ENCODE measurements around the gene TOPBP1.

The TOPBP1 gene

GRCh38 chr3:133600572-133601081 lies 61.1 kb downstream of the TOPBP1 start:
- Histone ChIP-seq H2AFZ (ENCODE audit: low read length) (no peak overlapping the region), H3K27me3 (ENCODE audit: insufficient read depth, low read length) (no peaks in the 10 kb centered on the region), H3K9me2 (ENCODE audit: low read depth, low read length) (no peaks in the 10 kb centered on the region), H3K79me2 (ENCODE audit: insufficient read depth, low read length) (no peaks in the 10 kb centered on the region), H3K9me3 (ENCODE audit: low read length) (no peaks in the 10 kb centered on the region), H3F3A (ENCODE audit: insufficient read depth, low read length) (no peaks in the 10 kb centered on the region; the same call in 1 of the 2 replicates), H3K9ac (ENCODE audit: low read length) (no peak overlapping the region), H3K4me3 (ENCODE audit: low read depth, low read length, poor library complexity, severe bottlenecking) (no peak overlapping the region), H3K4me2 (ENCODE audit: low read length) (no peak overlapping the region), H4K20me1 (ENCODE audit: insufficient read depth, low read length) (no peaks in the 10 kb centered on the region), H3K27ac (ENCODE audit: low read depth, low read length, poor library complexity, severe bottlenecking) (no peak overlapping the region), H3K4me1 (ENCODE audit: insufficient read depth, low read length, severe bottlenecking) (no peaks in the 10 kb centered on the region), H3K36me3 (ENCODE audit: insufficient read depth, low read length) (peaks cover 54% of the 10 kb centered on the region)
- TF ChIP-seq CTCF (IDR thresholded peaks at IDR 0.05; ENCODE audit: low read length): no peak
- TF ChIP-seq EZH2 (IDR thresholded peaks at IDR 0.05; ENCODE audit: borderline replicate concordance, low read length): no peak

GRCh38 chr3:133599280-133599679 lies 62.5 kb downstream of the TOPBP1 start:
- Histone ChIP-seq H3K4me1 (ENCODE audit: insufficient read depth, low read length, severe bottlenecking) (no peaks in the 10 kb centered on the region), H3K9ac (ENCODE audit: low read length) (no peak overlapping the region), H3F3A (ENCODE audit: insufficient read depth, low read length) (no peaks in the 10 kb centered on the region; the same call in 1 of the 2 replicates), H3K9me3 (ENCODE audit: low read length) (no peaks in the 10 kb centered on the region), H3K4me3 (ENCODE audit: low read depth, low read length, poor library complexity, severe bottlenecking) (no peak overlapping the region), H3K36me3 (ENCODE audit: insufficient read depth, low read length) (peaks cover 40% of the 10 kb centered on the region), H3K9me2 (ENCODE audit: low read depth, low read length) (no peaks in the 10 kb centered on the region), H3K79me2 (ENCODE audit: insufficient read depth, low read length) (no peaks in the 10 kb centered on the region), H2AFZ (ENCODE audit: low read length) (no peak overlapping the region), H3K27ac (ENCODE audit: low read depth, low read length, poor library complexity, severe bottlenecking) (no peak overlapping the region), H3K27me3 (ENCODE audit: insufficient read depth, low read length) (no peaks in the 10 kb centered on the region), H3K4me2 (ENCODE audit: low read length) (no peak overlapping the region), H4K20me1 (ENCODE audit: insufficient read depth, low read length) (no peaks in the 10 kb centered on the region)
- TF ChIP-seq CTCF (IDR thresholded peaks at IDR 0.05; ENCODE audit: low read length) (no peak), EZH2 (IDR thresholded peaks at IDR 0.05; ENCODE audit: borderline replicate concordance, low read length) (no peak)

GRCh38 chr3:133598405-133598804 lies 63.3 kb downstream of the TOPBP1 start:
- no peaks in the 10 kb centered on the region for H3K9me3 ChIP-seq (ENCODE audit: low read length)
- no peak overlapping the region for H3K9ac ChIP-seq (ENCODE audit: low read length)
- H3K79me2 ChIP-seq (ENCODE audit: insufficient read depth, low read length): no peaks in the 10 kb centered on the region
- H3K4me1 ChIP-seq (ENCODE audit: insufficient read depth, low read length, severe bottlenecking): peaks cover 1% of the 10 kb centered on the region
- TF ChIP-seq EZH2 (IDR thresholded peaks at IDR 0.05; ENCODE audit: borderline replicate concordance, low read length) (no peak), CTCF (IDR thresholded peaks at IDR 0.05; ENCODE audit: low read length) (no peak)
- H3K4me2 ChIP-seq (ENCODE audit: low read length): no peak overlapping the region
- H4K20me1 ChIP-seq (ENCODE audit: insufficient read depth, low read length): no peaks in the 10 kb centered on the region
- H3K9me2 ChIP-seq (ENCODE audit: low read depth, low read length): no peaks in the 10 kb centered on the region
- H3K27me3 ChIP-seq (ENCODE audit: insufficient read depth, low read length): no peaks in the 10 kb centered on the region
- H3K27ac ChIP-seq (ENCODE audit: low read depth, low read length, poor library complexity, severe bottlenecking): no peak overlapping the region
- peaks cover 35% of the 10 kb centered on the region for H3K36me3 ChIP-seq (ENCODE audit: insufficient read depth, low read length)
- H3K4me3 ChIP-seq (ENCODE audit: low read depth, low read length, poor library complexity, severe bottlenecking): no peak overlapping the region
- no peaks in the 10 kb centered on the region; the same call in 1 of the 2 replicates for H3F3A ChIP-seq (ENCODE audit: insufficient read depth, low read length)
- no peak overlapping the region for H2AFZ ChIP-seq (ENCODE audit: low read length)

Data from OCI-LY1 (cell line).